ENCODE measurements around the gene TMEM106A. TPM values are rescaled to one million over a fixed set of nuclear protein-coding genes. Genes with fewer than 3 reads are reported as not detected.
"Not testable (repeated sequence)": the region's sequence is repeated elsewhere in the genome, so short reads cannot be mapped to it uniquely, and the experiment has no call there.

TMEM106A gene
- total RNA-seq, 2 experiments from 2014 or later, result 6.3 to 6.4 TPM

DNA sequence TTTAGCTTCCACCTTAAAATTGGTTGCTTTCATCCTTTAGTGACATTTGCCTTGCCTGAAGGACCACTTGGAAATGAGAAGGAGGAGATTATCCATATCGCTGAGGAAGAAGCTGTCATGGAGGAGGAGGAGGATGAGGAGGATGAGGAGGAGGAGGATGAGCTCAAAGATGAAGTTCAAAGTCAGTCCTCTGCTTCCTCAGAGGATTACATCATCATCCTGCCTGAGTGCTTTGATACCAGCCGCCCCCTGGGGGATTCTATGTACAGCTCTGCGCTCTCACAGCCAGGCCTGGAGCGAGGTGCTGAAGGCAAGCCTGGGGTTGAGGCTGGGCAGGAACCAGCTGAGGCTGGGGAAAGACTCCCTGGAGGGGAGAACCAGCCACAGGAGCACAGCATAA lies 11.5 kb upstream of the TMEM106A start:
- H3K36me3 ChIP-seq (ENCODE audit: insufficient read depth, low read length), result peaks cover 87% of the 10 kb centered on the region
- Mint-ChIP-seq H3K27me3 (no peaks in the 10 kb centered on the region), H3K4me3 (no peak overlapping the region), H3K4me1 (ENCODE audit: low read depth) (no peaks in the 10 kb centered on the region), H3K36me3 (ENCODE audit: low read depth) (peaks cover 84% of the 10 kb centered on the region), H3K9me3 (no peaks in the 10 kb centered on the region), H3K27ac (no peak overlapping the region)
- no peaks in the 10 kb centered on the region for H3K4me1 ChIP-seq (ENCODE audit: insufficient read depth, low read length)
- no peaks in the 10 kb centered on the region for H3K27me3 ChIP-seq (ENCODE audit: control insufficient read depth in 1 of 2, insufficient read depth in 2 of 2, low read length in 2 of 2)
- H3K27ac ChIP-seq (ENCODE audit: low read depth in 1 of 2, low read length in 2 of 2), result no peak overlapping the region
- DNase-seq (no peak), ATAC-seq (ENCODE audit: poor library complexity) (no peak)
- TF ChIP-seq, protein P1, sequence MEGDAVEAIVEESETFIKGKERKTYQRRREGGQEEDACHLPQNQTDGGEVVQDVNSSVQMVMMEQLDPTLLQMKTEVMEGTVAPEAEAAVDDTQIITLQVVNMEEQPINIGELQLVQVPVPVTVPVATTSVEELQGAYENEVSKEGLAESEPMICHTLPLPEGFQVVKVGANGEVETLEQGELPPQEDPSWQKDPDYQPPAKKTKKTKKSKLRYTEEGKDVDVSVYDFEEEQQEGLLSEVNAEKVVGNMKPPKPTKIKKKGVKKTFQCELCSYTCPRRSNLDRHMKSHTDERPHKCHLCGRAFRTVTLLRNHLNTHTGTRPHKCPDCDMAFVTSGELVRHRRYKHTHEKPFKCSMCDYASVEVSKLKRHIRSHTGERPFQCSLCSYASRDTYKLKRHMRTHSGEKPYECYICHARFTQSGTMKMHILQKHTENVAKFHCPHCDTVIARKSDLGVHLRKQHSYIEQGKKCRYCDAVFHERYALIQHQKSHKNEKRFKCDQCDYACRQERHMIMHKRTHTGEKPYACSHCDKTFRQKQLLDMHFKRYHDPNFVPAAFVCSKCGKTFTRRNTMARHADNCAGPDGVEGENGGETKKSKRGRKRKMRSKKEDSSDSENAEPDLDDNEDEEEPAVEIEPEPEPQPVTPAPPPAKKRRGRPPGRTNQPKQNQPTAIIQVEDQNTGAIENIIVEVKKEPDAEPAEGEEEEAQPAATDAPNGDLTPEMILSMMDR (IDR thresholded peaks at IDR 0.05), result no peak
- POLR2A ChIA-PET, result interaction anchor here (1.2 to 1.6 kb wide), 4 partner anchors 11 to 236 kb away, joined by 3 to 7 read pairs (median 4); partner anchors contain the start of genes NBR1 and TMEM106A
- CTCF ChIA-PET, result interaction anchor here (2.0 kb wide), 1 partner anchor 11 kb away, joined by 6 read pairs; the partner anchor contains the start of gene TMEM106A
- no peaks in the 10 kb centered on the region for H3K9me3 ChIP-seq (ENCODE audit: control insufficient read depth in 1 of 2, insufficient read depth in 1 of 2, low read length in 2 of 2)
- H3K4me3 ChIP-seq (ENCODE audit: low read length), result no peak overlapping the region
- intact Hi-C loops (cut with DNase I, micrococcal nuclease), result loop anchor here in 1 of 2 experiments (10.0 kb wide), 1 partner anchor 355 kb away; the partner anchor contains the start of gene AOC2

- H3K36me3 ChIP-seq (ENCODE audit: insufficient read depth, low read length), result peaks cover 80% of the 10 kb centered on the region
- ATAC-seq (ENCODE audit: poor library complexity); H3K27ac Mint-ChIP-seq; H3K9me3 Mint-ChIP-seq; POLR2A ChIA-PET; H3K4me1 Mint-ChIP-seq (ENCODE audit: low read depth); H3K27me3 Mint-ChIP-seq; H3K4me3 ChIP-seq (ENCODE audit: low read length); H3K4me3 Mint-ChIP-seq; H3K9me3 ChIP-seq (ENCODE audit: control insufficient read depth in 1 of 2, insufficient read depth in 1 of 2, low read length in 2 of 2); DNase-seq; H3K27ac ChIP-seq (ENCODE audit: low read depth in 1 of 2, low read length in 2 of 2); H3K4me1 ChIP-seq (ENCODE audit: insufficient read depth, low read length); H3K27me3 ChIP-seq (ENCODE audit: control insufficient read depth in 1 of 2, insufficient read depth in 2 of 2, low read length in 2 of 2): not testable (repeated sequence)
- peaks cover 78% of the 10 kb centered on the region for H3K36me3 Mint-ChIP-seq (ENCODE audit: low read depth)
- intact Hi-C loops (cut with DNase I, micrococcal nuclease), result loop anchor here in 1 of 2 experiments (10.0 kb wide), 1 partner anchor 358 kb away; the partner anchor contains the start of gene AOC2
- CTCF ChIA-PET, result interaction anchor here (1.4 kb wide), 1 partner anchor 9 kb away, joined by 4 read pairs; the partner anchor contains the start of gene TMEM106A
Measured at GRCh38 chr17:43203013-43203412, 8.7 kb upstream of the TMEM106A start.

DNA sequence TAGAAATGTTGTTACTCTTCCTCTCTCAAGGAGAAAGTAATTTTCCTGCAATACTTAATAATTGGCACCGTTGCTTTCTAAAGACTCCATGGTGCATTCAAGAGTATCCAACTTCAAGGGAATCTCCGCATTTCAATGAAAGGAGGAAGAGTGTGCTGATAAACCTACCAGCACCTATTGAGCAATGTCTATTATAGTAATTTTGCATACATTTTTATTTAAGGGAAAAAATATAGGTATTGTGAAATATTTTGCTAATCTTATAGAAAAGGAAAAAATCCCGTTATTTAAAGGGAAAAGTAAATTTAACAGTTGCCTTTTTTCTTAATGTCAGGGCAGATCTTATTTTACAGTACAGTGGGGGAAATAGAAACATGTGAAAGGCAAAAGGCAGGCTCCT lies 1.1 kb upstream of the TMEM106A start:
- intact Hi-C loops (cut with DNase I, micrococcal nuclease), result loop anchor here (2.0 to 5.0 kb wide), 5 partner anchors 40 to 204 kb away; partner anchors contain the start of genes BRCA1 (in 1 of the 2), IFI35 (in 1 of the 2), NBR1 (in 1 of the 2) and VAT1 (in 1 of the 2)
- Mint-ChIP-seq H3K36me3 (ENCODE audit: low read depth) (peaks cover 62% of the 10 kb centered on the region), H3K4me1 (ENCODE audit: low read depth) (peaks cover 37% of the 10 kb centered on the region), H3K4me3 (peak overlapping the region; percentile 98), H3K27me3 (no peaks in the 10 kb centered on the region), H3K27ac (peak overlapping the region; percentile 89), H3K9me3 (no peaks in the 10 kb centered on the region)
- Histone ChIP-seq H3K4me3 (ENCODE audit: low read length) (peak overlapping the region; percentile 69), H3K36me3 (ENCODE audit: insufficient read depth, low read length) (peaks cover 37% of the 10 kb centered on the region), H3K27ac (ENCODE audit: low read depth in 1 of 2, low read length in 2 of 2) (peak overlapping the region in 1 of 2 donors; percentile 77), H3K27me3 (ENCODE audit: control insufficient read depth in 1 of 2, insufficient read depth in 2 of 2, low read length in 2 of 2) (no peaks in the 10 kb centered on the region), H3K9me3 (ENCODE audit: control insufficient read depth in 1 of 2, insufficient read depth in 1 of 2, low read length in 2 of 2) (no peaks in the 10 kb centered on the region), H3K4me1 (ENCODE audit: insufficient read depth, low read length) (peaks cover 22% of the 10 kb centered on the region)
- ATAC-seq (ENCODE audit: poor library complexity) (no peak), DNase-seq (no peak)
- TF ChIP-seq, protein P1 (IDR thresholded peaks at IDR 0.05), result no peak
- POLR2A ChIA-PET, result interaction anchor here (1.0 to 3.0 kb wide), 6 partner anchors 37 to 178 kb away, joined by 3 to 49 read pairs (median 14); partner anchors contain the start of gene NBR1
- CTCF ChIA-PET, result no interaction called here

Data from CD4-positive, alpha-beta T cell (primary cell).